B cell (primary cell): Measurements from ENCODE around the gene SPECC1. TPM values are rescaled to one million over a fixed set of nuclear protein-coding genes. Genes with fewer than 3 reads are reported as not detected.

ENCODE experiments used
- ATAC-seq: fragments of 200-7000 bp; cut with Tn5 transposase; one replicate; pipeline ENCODE4 v1.10.0; 2021; ENCODE audit warnings: low read depth, mild to moderate bottlenecking, moderate number of reproducible peaks, moderate library complexity
- CTCF ChIA-PET: fragments of 350-600 bp; sonication (Branson Sonifier 250); formaldehyde crosslinking; loops from one replicate; lab custom pipeline; 2021; ENCODE audit warnings: antibody characterized with exemption, inconsistent platforms; lab: Charles Lee
- POLR2A ChIA-PET: fragments of 350-600 bp; sonication (Branson Sonifier 250); formaldehyde crosslinking; loops from one replicate; lab custom pipeline; 2021; ENCODE audit warnings: antibody characterized with exemption; lab: Charles Lee
- DNase-seq: peaks from one replicate; pipeline ENCODE4 v3.0.0; 2013
- H2AFZ ChIP-seq: 2 replicates; pipeline ENCODE4 v1.6.1; 2012; ENCODE audit warnings: mild to moderate bottlenecking, low read depth, low read length; ENCODE audit not compliant: insufficient read depth, poor library complexity, severe bottlenecking
- H3K27ac ChIP-seq, 2 donors: 1 replicate in 1 of 2; 2 replicates in 1 of 2; pipeline ENCODE4 v1.5.1; 2012 to 2013; ENCODE audit warnings: low read length in 2 of 2, mild to moderate bottlenecking in 2 of 2, moderate library complexity in 1 of 2
- H3K27me3 ChIP-seq, 4 experiments: fragments of 200-600 bp in 1 of 4; sonication (generic) in 1 of 4; replicated peaks in 1 of 4; 1 replicate in 2 of 4; 2 replicates in 2 of 4; pipeline versions ENCODE4 v1.6.1 to v1.7.0; 2013 to 2016; ENCODE audit warnings: low read length in 3 of 4, mild to moderate bottlenecking in 2 of 4, mixed read lengths in 1 of 4, moderate library complexity in 1 of 4; ENCODE audit not compliant: insufficient read depth in 4 of 4, control insufficient read depth in 3 of 4; ENCODE audit errors: control extremely low read depth in 1 of 4
- H3K36me3 ChIP-seq, 2 experiments: replicated peaks in 1 of 2; 1 replicate in 1 of 2; 2 replicates in 1 of 2; pipeline versions ENCODE4 v1.6.1 to v1.7.1; 2013; ENCODE audit warnings: low read length in 1 of 2; ENCODE audit not compliant: insufficient read depth in 2 of 2, control insufficient read depth in 1 of 2; ENCODE audit errors: control extremely low read depth in 1 of 2, extremely low read depth in 1 of 2
- H3K4me1 ChIP-seq, 2 donors: fragments of 200-600 bp in 1 of 2; sonication (generic) in 1 of 2; 1 replicate in 1 of 2; 2 replicates in 1 of 2; pipeline versions ENCODE4 v1.5.1 to v1.6.1; 2013 to 2017; ENCODE audit warnings: low read length in 2 of 2; ENCODE audit not compliant: control insufficient read depth in 2 of 2, insufficient read depth in 2 of 2
- H3K4me2 ChIP-seq: replicated peaks from 2 replicates; pipeline ENCODE3; 2012; ENCODE audit warnings: mild to moderate bottlenecking, low read depth, low read length; ENCODE audit not compliant: poor library complexity, severe bottlenecking
- H3K4me3 ChIP-seq, 5 experiments: fragments of 200-600 bp in 1 of 5; sonication (generic) in 1 of 5; 1 replicate in 3 of 5; 2 replicates in 2 of 5; pipeline versions ENCODE4 v1.5.1 to v1.7.0; 2011 to 2016; ENCODE audit warnings: low read length in 4 of 5, mild to moderate bottlenecking in 4 of 5, low read depth in 2 of 5, control low read depth in 1 of 5, moderate library complexity in 1 of 5; ENCODE audit not compliant: insufficient read depth in 1 of 5; ENCODE audit errors: control extremely low read depth in 1 of 5, extremely low read depth in 1 of 5
- H3K79me2 ChIP-seq: fragments of 200-600 bp; sonication (generic); one replicate; pipeline ENCODE4 v1.6.0; 2016; ENCODE audit warnings: low read length; ENCODE audit not compliant: control insufficient read depth, insufficient read depth
- H3K9ac ChIP-seq: fragments of 200-600 bp; sonication (generic); 2 replicates; pipeline ENCODE4 v1.6.1; 2017; ENCODE audit warnings: mild to moderate bottlenecking, low read length, moderate library complexity
- H3K9me3 ChIP-seq, 3 donors: one replicate each; pipeline versions ENCODE4 v1.6.1 to v1.7.1; 2013; ENCODE audit warnings: low read length in 2 of 3; ENCODE audit not compliant: control insufficient read depth in 2 of 3, insufficient read depth in 1 of 3; ENCODE audit errors: control extremely low read depth in 1 of 3
- H4K20me1 ChIP-seq: 2 replicates; pipeline ENCODE4 v1.6.0; 2012; ENCODE audit warnings: mild to moderate bottlenecking, low read length; ENCODE audit not compliant: insufficient read depth, control insufficient read depth, poor library complexity, severe bottlenecking
- H3K27ac Mint-ChIP-seq: one replicate; pipeline ENCODE4 v1.8.0; 2021; ENCODE audit warnings: mixed read lengths
- H3K27me3 Mint-ChIP-seq: one replicate; pipeline ENCODE4 v1.8.0; 2021; ENCODE audit warnings: mixed read lengths
- H3K4me1 Mint-ChIP-seq: one replicate; pipeline ENCODE4 v1.8.0; 2021; ENCODE audit warnings: mixed read lengths
- H3K4me3 Mint-ChIP-seq: one replicate; pipeline ENCODE4 v1.8.0; 2021; ENCODE audit warnings: mixed read lengths
- H3K9me3 Mint-ChIP-seq: one replicate; pipeline ENCODE4 v1.8.0; 2022; ENCODE audit warnings: mixed read lengths; ENCODE audit not compliant: insufficient read depth
- CTCF ChIP-seq: fragments of 200-600 bp; IDR thresholded peaks from one replicate; pipeline ENCODE4 v1.8.0; 2022; ENCODE audit warnings: antibody characterized with exemption, mild to moderate bottlenecking
- EZH2 ChIP-seq: IDR thresholded peaks from 2 replicates; pipeline ENCODE4 v1.6.1; 2012; ENCODE audit warnings: borderline replicate concordance, low read depth, mild to moderate bottlenecking, moderate library complexity, low read length; ENCODE audit not compliant: insufficient read depth, poor library complexity, severe bottlenecking
- whole genome bisulfite sequencing: methylation state at CpG from one replicate; pipeline ENCODE4 v1.1.5; 2013; ENCODE audit warnings: missing lambda C conversion rate; ENCODE audit not compliant: insufficient coverage; 5-methylcytosine and 5-hydroxymethylcytosine counted together
- intact Hi-C: fragments of 100-400 bp; cut with micrococcal nuclease; formaldehyde crosslinking; loops from one replicate; pipeline ENCODE4 v1.10.0; 2022
- polyA plus RNA-seq: library from polyadenylated mRNA; depleted of rRNA; stranded (reverse); fragments of >200 nt; gene quantifications from 2 replicates; pipeline ENCODE4 v1.2.3, GENCODE V29; 2012
- total RNA-seq, 2 donors: library from RNA; stranded (reverse); fragments of 120-200 nt in 1 of 2; gene quantifications; 1 replicate in 1 of 2; 2 replicates in 1 of 2; pipeline versions ENCODE4 v1.2.3 to v1.2.4, GENCODE V29; 2013 to 2022

The SPECC1 gene
- total and polyA plus RNA-seq, 2 donors (not counting 1 experiment from before 2014, with no cell fraction given): 4.6 to 7.4 TPM

GRCh38 chr17:20270369-20270768 is 261.2 kb downstream of the SPECC1 start:
- Mint-ChIP-seq H3K27me3 (no peaks in the 10 kb centered on the region), H3K4me1 (peaks cover 4% of the 10 kb centered on the region), H3K4me3 (no peak overlapping the region), H3K9me3 (no peaks in the 10 kb centered on the region), H3K27ac (no peak overlapping the region)
- Histone ChIP-seq H3K9ac (no peak overlapping the region), H3K27ac (no peak overlapping the region), H3K4me2 (no peak overlapping the region), H3K4me1 (no peaks in the 10 kb centered on the region), H3K36me3 (no peaks in the 10 kb centered on the region), H3K4me3 (no peak overlapping the region), H3K9me3 (no peaks in the 10 kb centered on the region), H3K27me3 (no peaks in the 10 kb centered on the region), H4K20me1 (no peaks in the 10 kb centered on the region), H2AFZ (no peak overlapping the region), H3K79me2 (no peaks in the 10 kb centered on the region)
- POLR2A ChIA-PET: no interaction called here
- TF ChIP-seq EZH2: no peak
- no peak for TF ChIP-seq CTCF
- DNase-seq (no peak), ATAC-seq (no peak)
- WGBS: 100% methylated on average over 1 of the region's 3 CpGs
- intact Hi-C loops: no loop called here
- CTCF ChIA-PET: no interaction called here

GRCh38 chr17:20271011-20271610 is 262.0 kb downstream of the SPECC1 start:
- POLR2A ChIA-PET: no interaction called here
- Histone ChIP-seq H3K79me2 (no peaks in the 10 kb centered on the region), H3K27me3 (no peaks in the 10 kb centered on the region), H3K4me1 (no peaks in the 10 kb centered on the region), H2AFZ (no peak overlapping the region), H3K9me3 (no peaks in the 10 kb centered on the region), H3K4me3 (no peak overlapping the region), H3K9ac (no peak overlapping the region), H3K4me2 (no peak overlapping the region), H3K36me3 (no peaks in the 10 kb centered on the region), H3K27ac (no peak overlapping the region), H4K20me1 (no peaks in the 10 kb centered on the region)
- WGBS: 63% methylated on average over 1 of the region's 5 CpGs
- no peak overlapping the region for H3K4me3 Mint-ChIP-seq
- intact Hi-C loops: no loop called here
- TF ChIP-seq EZH2: no peak
- no peak for TF ChIP-seq CTCF
- CTCF ChIA-PET: no interaction called here
- no peaks in the 10 kb centered on the region for H3K27me3 Mint-ChIP-seq
- peaks cover 4% of the 10 kb centered on the region for H3K4me1 Mint-ChIP-seq
- H3K9me3 Mint-ChIP-seq: no peaks in the 10 kb centered on the region
- ATAC-seq: no peak
- H3K27ac Mint-ChIP-seq: no peak overlapping the region
- DNase-seq: no peak
